GM18907 (cell line): ENCODE results near the gene C2CD2L.
"Not testable (repeated sequence)": the region's sequence is repeated elsewhere in the genome, so short reads cannot be mapped to it uniquely, and the experiment has no call there.

Experiments used
- ATAC-seq: cut with Tn5 transposase; IDR thresholded peaks from one replicate; pipeline ENCODE4 v1.9.1; 2021; ENCODE audit warnings: mild to moderate bottlenecking, moderate library complexity; ENCODE audit not compliant: unreplicated experiment

Gene C2CD2L

GRCh38 chr11:119149018-119149785 is 42.1 kb downstream of the C2CD2L start, which contains the start of gene ABCG4:
TSS of gene ABCG4 (plus strand) at chr11:119149052. CDS start at chr11:119149966, 914 bp downstream.
- no peak for ATAC-seq

GRCh38 chr11:119149786-119150275 is 42.7 kb downstream of the C2CD2L start:
- no peak for ATAC-seq

GRCh38 chr11:119152043-119152442 is 44.9 kb downstream of the C2CD2L start:
- no peak for ATAC-seq

DNA sequence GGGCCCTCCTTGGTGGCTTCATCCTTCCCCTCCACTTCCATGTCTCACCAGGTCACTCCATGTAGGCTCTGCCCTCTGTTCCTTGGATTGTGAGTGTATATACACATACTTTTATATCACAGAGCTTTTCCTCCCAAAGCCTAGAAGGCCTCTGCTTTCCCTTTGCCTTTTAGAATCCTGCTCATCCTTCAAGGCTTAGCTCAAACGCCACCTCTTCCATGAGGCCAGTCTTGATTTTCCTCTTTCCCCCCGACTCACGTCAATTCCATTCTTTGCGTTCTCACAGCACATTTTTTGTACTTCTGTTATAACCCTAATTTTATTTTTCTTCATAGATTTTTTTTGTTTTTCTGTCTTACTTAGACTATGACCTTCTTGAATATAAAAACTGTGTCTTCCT is 45.5 kb downstream of the C2CD2L start:
- ATAC-seq: no peak

GRCh38 chr11:119153049-119153818 is 46.1 kb downstream of the C2CD2L start:
- ATAC-seq: no peak

GRCh38 chr11:119154178-119154577 is 47.0 kb downstream of the C2CD2L start:
- no peak for ATAC-seq

GRCh38 chr11:119155733-119156492 is 48.8 kb downstream of the C2CD2L start:
- no peak for ATAC-seq

DNA sequence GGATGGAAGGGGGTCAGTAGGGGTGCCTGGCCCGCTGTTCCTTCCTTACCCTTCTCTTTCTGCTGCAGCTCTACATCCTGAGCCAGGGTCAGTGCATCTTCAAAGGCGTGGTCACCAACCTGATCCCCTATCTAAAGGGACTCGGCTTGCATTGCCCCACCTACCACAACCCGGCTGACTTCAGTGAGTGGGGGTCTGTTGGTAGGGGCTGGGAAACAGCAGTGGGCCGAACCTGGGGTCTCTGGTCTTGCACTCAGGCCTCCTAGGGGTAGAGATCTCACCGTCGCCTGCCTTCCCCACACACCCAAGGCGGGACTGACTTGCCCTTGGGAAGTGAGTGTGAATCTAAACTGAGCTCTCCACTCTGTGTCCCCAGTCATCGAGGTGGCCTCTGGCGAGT is 49.4 kb downstream of the C2CD2L start:
- no peak for ATAC-seq

DNA sequence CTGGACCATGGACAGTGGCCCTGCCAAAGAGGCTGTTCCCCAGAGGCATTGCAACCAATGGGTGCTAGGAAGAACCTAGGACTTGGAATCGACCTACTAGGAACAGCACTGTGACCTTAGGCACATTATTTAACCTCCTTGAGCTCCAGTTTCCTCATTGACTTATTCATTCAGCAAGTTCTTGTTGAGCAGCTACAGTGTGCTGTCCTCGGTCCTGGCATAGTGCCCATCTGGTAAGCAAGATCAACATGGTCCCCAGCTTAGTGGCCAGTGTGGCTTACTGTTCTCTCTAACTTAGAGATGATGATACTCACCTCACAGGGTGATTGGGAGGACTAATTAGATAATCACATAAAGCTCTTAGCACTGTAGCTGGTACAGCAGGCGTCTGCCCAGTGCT is 49.9 kb downstream of the C2CD2L start:
- no peak for ATAC-seq

- no peak for ATAC-seq
Measured at GRCh38 chr11:119158467-119158866, 51.3 kb downstream of the C2CD2L start.

DNA sequence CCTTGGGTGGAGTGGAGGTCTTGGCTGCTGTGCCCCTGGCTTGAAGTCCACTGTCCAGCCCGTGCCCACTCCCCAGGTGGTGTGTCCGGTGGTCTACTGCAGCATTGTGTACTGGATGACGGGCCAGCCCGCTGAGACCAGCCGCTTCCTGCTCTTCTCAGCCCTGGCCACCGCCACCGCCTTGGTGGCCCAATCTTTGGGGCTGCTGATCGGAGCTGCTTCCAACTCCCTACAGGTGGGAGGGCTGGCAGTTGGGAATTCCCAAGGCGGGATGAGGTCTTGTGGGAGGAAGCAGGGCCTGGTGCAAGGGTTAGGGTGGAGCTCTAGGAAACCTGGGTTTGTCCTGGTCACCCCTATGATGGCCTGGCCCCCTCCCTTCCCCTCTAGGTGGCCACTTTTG is 53.0 kb downstream of the C2CD2L start:
- no peak for ATAC-seq

- ATAC-seq: no peak
Measured at GRCh38 chr11:119161871-119162270, 54.7 kb downstream of the C2CD2L start.

GRCh38 chr11:119166368-119167076 is 59.4 kb downstream of the C2CD2L start:
- ATAC-seq: no peak

DNA sequence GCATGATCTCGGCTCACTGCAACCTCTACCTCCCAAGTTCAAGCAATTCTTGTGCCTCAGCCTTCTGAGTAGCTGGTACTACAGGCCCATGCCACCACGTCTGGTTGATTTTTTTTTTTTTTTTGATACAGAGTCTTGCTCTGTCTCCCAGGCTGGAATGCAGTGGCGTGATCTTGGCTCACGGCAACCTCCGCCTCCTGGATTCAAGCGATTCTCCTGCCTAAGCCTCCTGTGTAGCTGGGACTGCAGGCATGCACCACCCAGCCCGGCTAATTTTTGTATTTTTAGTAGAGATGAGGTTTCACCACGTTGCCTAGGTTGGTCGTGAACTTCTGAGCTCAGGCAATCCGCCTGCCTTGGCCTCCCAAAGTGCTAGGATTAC is 59.9 kb downstream of the C2CD2L start:
- not testable (repeated sequence) for ATAC-seq

DNA sequence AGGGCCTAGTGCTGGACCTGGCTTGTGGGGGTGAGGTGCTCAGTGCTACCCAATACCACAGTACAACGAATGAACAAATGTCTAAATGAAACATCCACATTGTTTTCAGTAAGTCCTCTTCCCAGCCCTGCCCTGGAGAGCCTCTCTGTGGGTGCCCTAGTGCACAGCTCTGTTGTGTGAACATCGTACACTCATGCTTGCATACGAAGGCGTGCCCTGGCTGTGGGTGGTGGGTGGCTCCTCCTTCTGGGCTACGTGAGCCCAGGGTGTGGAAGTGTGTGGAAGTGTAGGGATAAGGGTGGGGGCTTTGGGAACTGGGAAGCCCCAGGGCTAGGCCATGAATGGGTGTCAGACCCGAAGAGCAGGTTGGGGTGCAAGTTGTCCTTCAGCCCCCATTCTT is 60.8 kb downstream of the C2CD2L start:
- no peak for ATAC-seq
